Mononuclear cell (primary cell): ENCODE measurements around the gene SUCLG2. TPM values are rescaled to one million over a fixed set of nuclear protein-coding genes. Genes with fewer than 3 reads are reported as not detected.
"Not testable (repeated sequence)": the region's sequence is repeated elsewhere in the genome, so short reads cannot be mapped to it uniquely, and the experiment has no call there.

ENCODE experiments used
- H3K27me3 ChIP-seq: 2 replicates; pipeline ENCODE4 v1.6.0; 2011; ENCODE audit warnings: low read length, control low read depth; ENCODE audit not compliant: insufficient read depth
- H3K4me1 ChIP-seq: 2 replicates; pipeline ENCODE4 v1.5.1; 2011; ENCODE audit warnings: mild to moderate bottlenecking, low read length, control low read depth; ENCODE audit not compliant: insufficient read depth
- H3K4me3 ChIP-seq: 2 replicates; pipeline ENCODE4 v1.5.1; 2011; ENCODE audit warnings: mild to moderate bottlenecking, low read length, moderate library complexity
- H3K9me3 ChIP-seq: 2 replicates; pipeline ENCODE4 v1.5.1; 2011; ENCODE audit warnings: low read depth, mild to moderate bottlenecking, control low read depth, low read length
- total RNA-seq: library from RNA; depleted of rRNA; stranded (reverse); fragments of >200 nt; gene quantifications from one replicate; pipeline ENCODE4 v1.2.3, GENCODE V29; 2012

The SUCLG2 gene
- total RNA-seq, 1 donor: 63.8 TPM

- H3K27me3 ChIP-seq: no peaks in the 10 kb centered on the region
- peaks cover 3% of the 10 kb centered on the region for H3K4me1 ChIP-seq
- H3K9me3 ChIP-seq: no peaks in the 10 kb centered on the region
- H3K4me3 ChIP-seq: no peak overlapping the region
These were observed 46.4 kb downstream of the SUCLG2 start for GRCh38 chr3:67608034-67608433.

DNA sequence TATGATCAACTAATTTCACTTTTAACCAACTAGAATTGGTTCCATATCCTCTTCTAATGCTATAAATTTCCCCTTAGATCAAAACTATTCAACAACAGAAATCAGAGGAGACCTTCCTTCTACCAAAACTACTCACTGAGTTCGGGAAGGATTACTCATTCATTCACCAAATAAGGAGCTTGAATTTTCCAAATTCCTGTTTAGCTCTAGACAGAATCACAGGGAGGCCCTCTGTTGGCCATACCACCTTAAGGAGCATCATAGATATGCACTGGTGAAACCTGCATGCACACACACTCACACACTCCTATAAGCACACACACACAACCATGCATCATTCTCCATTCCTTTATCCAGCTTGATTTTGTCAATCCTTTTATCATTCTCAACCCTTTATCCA lies 49.0 kb downstream of the SUCLG2 start:
- no peak overlapping the region for H3K4me3 ChIP-seq
- peaks cover 18% of the 10 kb centered on the region for H3K4me1 ChIP-seq
- H3K27me3 ChIP-seq: no peaks in the 10 kb centered on the region
- no peaks in the 10 kb centered on the region for H3K9me3 ChIP-seq

GRCh38 chr3:67602816-67603215 lies 51.6 kb downstream of the SUCLG2 start:
- no peaks in the 10 kb centered on the region for H3K27me3 ChIP-seq
- peaks cover 19% of the 10 kb centered on the region for H3K4me1 ChIP-seq
- H3K9me3 ChIP-seq: no peaks in the 10 kb centered on the region
- H3K4me3 ChIP-seq: no peak overlapping the region

DNA sequence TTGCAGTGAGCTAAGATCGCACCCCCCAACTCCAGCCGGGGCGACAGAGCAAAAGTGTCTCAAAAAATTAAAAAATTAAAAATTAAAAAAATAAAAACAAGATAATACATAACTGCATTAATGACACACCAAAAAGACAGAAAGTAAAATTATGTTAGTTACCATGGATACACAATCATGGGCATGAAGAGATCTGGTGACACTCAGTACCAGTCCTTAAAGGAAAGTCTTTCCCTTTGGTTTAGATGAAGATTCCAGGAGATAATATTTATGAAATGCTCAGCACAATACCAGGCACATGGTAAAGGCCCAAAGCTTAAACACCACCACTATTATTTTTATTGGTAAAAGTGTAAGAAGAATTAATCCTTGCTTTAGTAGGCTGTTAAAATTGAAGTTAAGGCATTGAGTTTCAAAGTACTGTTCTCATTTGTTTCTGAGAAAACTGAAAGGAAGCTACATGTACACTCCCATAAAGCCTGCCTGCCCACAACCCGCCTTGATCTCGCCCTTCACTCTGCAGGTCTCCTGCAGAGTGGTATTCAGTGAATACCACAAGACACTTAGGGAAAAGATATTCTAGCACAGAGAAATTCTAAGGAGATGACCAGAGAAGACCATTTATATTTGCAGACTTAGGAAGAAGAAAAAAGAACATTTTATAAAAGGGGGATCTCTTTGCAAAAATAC lies 52.3 kb downstream of the SUCLG2 start:
- H3K9me3 ChIP-seq: no peaks in the 10 kb centered on the region
- peaks cover 19% of the 10 kb centered on the region for H3K4me1 ChIP-seq
- H3K4me3 ChIP-seq: no peak overlapping the region
- H3K27me3 ChIP-seq: no peaks in the 10 kb centered on the region

DNA sequence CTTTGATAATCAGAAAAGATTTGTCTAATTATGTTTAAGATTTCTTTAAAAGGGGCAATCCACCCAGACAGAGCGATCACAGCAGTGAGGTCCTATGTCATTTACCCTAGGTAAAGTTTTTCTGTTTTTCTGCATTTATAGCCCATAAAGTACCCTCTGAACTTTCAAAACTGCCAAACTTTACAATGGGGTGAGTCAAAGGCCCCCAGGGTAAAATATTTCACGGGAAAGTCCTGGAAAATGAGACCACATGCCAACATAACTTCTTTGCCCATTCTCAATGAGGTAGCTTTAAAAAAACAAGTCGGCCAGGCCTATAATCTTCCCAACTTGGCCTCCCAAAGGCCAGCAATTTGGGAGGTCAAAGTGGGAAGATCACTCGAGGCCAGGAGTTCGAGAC lies 53.0 kb downstream of the SUCLG2 start:
- H3K4me3 ChIP-seq: no peak overlapping the region
- H3K9me3 ChIP-seq: no peaks in the 10 kb centered on the region
- H3K27me3 ChIP-seq: no peaks in the 10 kb centered on the region
- H3K4me1 ChIP-seq: peaks cover 19% of the 10 kb centered on the region

- Histone ChIP-seq H3K4me1 (peaks cover 16% of the 10 kb centered on the region), H3K27me3 (no peaks in the 10 kb centered on the region), H3K4me3 (no peak overlapping the region), H3K9me3 (no peaks in the 10 kb centered on the region)
These were observed 54.6 kb downstream of the SUCLG2 start for GRCh38 chr3:67599821-67600220.

DNA sequence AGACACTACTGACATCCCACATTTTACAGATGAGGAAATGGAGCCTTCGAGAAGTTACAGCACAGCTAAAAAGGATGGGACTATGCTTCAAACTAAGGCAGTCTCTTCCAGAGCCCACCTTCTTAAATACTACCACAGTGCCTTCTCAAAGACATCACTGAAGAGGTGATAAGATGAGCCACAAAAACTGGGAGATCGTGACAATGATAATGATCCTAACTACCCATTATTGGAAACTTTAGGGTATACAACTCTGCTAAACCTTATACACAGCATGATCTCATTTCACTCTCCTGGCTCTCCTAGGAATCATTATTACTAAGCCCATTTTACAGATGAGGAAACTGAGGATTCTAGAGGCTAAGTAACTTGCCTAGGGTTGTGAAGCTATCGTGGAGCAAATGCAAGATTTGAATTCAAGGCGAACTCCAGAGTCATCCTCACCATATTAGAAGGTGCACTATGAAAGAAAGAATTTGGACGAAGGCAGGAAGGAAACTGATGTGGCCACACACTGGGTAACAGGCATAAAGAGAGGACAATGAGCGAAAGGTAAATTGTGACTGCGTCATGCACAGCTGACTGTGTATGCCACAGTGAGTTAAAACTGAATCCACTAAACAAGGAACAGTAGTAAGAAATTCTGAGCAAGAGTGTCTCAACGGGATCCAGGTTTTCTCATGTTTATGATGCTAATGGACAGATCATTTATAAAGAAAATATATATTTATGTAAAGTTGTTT lies 55.4 kb downstream of the SUCLG2 start:
- no peaks in the 10 kb centered on the region for H3K9me3 ChIP-seq
- H3K4me1 ChIP-seq: peaks cover 16% of the 10 kb centered on the region
- no peak overlapping the region for H3K4me3 ChIP-seq
- H3K27me3 ChIP-seq: no peaks in the 10 kb centered on the region

DNA sequence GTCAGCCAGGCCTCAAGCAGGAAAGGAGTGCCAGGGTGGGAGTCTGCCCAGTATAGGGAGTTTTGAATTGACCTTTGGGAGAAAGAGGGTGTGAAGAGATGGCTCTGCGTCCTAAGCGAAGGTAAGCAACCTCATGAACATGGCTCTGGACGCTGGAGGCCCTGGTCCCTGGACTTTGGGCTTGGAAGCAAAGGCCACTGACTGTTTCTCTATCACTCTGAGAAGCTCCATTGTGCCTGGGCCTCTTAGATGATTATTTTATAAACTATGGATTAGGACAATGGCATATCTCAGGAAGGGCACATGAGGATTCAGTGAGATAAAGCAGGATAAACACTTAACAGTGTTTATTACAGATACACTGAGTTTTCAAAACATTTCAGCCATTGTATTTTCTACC lies 59.0 kb downstream of the SUCLG2 start:
- H3K9me3 ChIP-seq: no peaks in the 10 kb centered on the region
- no peaks in the 10 kb centered on the region for H3K27me3 ChIP-seq
- H3K4me3 ChIP-seq: no peak overlapping the region
- peaks cover 1% of the 10 kb centered on the region for H3K4me1 ChIP-seq

DNA sequence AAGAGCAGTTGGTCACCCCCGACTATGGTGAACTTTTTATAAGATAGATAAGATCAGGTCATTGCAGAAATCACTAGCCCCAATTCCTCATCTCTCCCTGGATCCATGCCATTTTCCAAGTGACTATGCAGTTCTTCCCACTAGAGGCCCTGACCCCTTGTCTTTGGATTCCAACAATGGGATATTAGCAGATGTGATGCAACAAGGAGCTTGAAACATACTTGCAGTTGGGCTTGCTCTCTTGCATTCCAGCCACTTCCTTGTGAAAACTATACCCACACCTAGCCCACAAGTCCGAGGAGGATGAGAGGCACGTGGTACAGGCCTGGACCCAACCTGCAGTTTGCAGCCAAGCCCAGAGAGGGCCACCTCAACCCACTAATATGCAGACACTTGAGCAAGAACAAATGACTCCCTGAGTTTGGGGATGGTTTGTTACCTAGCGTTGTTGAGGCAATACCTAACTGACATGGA lies 60.6 kb downstream of the SUCLG2 start:
- Histone ChIP-seq H3K4me1 (no peaks in the 10 kb centered on the region), H3K9me3 (no peaks in the 10 kb centered on the region), H3K27me3 (no peaks in the 10 kb centered on the region), H3K4me3 (no peak overlapping the region)

- H3K4me1 ChIP-seq: no peaks in the 10 kb centered on the region
- no peak overlapping the region for H3K4me3 ChIP-seq
- no peaks in the 10 kb centered on the region for H3K27me3 ChIP-seq
- H3K9me3 ChIP-seq: no peaks in the 10 kb centered on the region
These were observed 62.4 kb downstream of the SUCLG2 start for GRCh38 chr3:67592057-67592456.

GRCh38 chr3:67587811-67588210 lies 66.6 kb downstream of the SUCLG2 start:
- H3K4me1 ChIP-seq: no peaks in the 10 kb centered on the region
- no peaks in the 10 kb centered on the region for H3K27me3 ChIP-seq
- no peak overlapping the region for H3K4me3 ChIP-seq
- H3K9me3 ChIP-seq: no peaks in the 10 kb centered on the region

- Histone ChIP-seq H3K4me3 (no peak overlapping the region), H3K4me1 (no peaks in the 10 kb centered on the region), H3K9me3 (no peaks in the 10 kb centered on the region), H3K27me3 (no peaks in the 10 kb centered on the region)
These were observed 67.1 kb downstream of the SUCLG2 start for GRCh38 chr3:67587301-67587700.

- H3K4me1 ChIP-seq, H3K4me3 ChIP-seq, H3K9me3 ChIP-seq, H3K27me3 ChIP-seq: not testable (repeated sequence)
These were observed 69.8 kb downstream of the SUCLG2 start for GRCh38 chr3:67584608-67585007.

DNA sequence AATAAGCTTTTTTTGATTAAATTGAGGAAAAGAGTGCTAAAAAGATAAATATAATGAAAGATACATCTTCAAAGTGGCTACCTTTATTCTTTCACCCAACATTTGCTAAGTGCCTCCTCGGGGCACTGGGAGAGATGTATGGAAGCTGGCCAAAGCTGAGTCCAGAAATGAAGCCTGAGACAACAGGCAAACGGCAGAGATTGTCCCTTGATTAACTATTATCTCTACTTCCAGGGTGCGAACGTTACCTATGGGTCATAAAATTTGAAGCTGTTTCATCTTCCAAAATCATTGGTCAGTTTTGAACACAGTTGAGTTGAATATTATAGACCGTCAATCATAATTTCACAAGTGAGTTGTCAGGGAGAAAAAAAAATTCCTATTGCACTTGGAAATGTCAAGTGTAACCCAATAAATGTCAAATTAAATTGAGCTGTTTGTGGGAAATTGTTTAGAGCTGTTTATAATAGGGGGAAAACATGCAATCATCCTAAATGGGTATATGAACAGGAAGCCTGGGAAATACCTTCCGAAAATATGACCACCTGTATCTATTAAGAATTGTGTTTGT lies 73.9 kb downstream of the SUCLG2 start:
- H3K9me3 ChIP-seq: no peaks in the 10 kb centered on the region
- H3K4me3 ChIP-seq: no peak overlapping the region
- H3K4me1 ChIP-seq: no peaks in the 10 kb centered on the region
- H3K27me3 ChIP-seq: no peaks in the 10 kb centered on the region

- Histone ChIP-seq H3K4me1 (no peaks in the 10 kb centered on the region), H3K27me3 (no peaks in the 10 kb centered on the region), H3K4me3 (no peak overlapping the region), H3K9me3 (no peaks in the 10 kb centered on the region)
These were observed 76.0 kb downstream of the SUCLG2 start for GRCh38 chr3:67578416-67578815.
